Thymus (tissue), 11 donors: ENCODE measurements around the gene CCDC177. TPM values are rescaled to one million over a fixed set of nuclear protein-coding genes. Genes with fewer than 3 reads are reported as not detected.

ENCODE experiments used
- DNase-seq, 9 donors: peaks; one replicate each; pipeline ENCODE4 v3.0.0-alpha.2; 2013; ENCODE audit warnings: low spot score in 9 of 9, low read depth in 6 of 9, missing footprints in 1 of 9
- H3K27ac ChIP-seq, 2 donors: one replicate each; pipeline ENCODE4 v1.5.1; 2013; ENCODE audit warnings: control low read depth in 1 of 2, low read depth in 1 of 2, low read length in 1 of 2, mild to moderate bottlenecking in 1 of 2, moderate library complexity in 1 of 2
- H3K27me3 ChIP-seq, 2 donors: one replicate each; pipeline ENCODE4 v1.5.1; 2013; ENCODE audit warnings: low read length in 1 of 2; ENCODE audit not compliant: control insufficient read depth in 2 of 2, insufficient read depth in 1 of 2
- H3K36me3 ChIP-seq, 2 donors: one replicate each; pipeline ENCODE4 v1.5.1; 2013; ENCODE audit warnings: low read length in 1 of 2, mild to moderate bottlenecking in 1 of 2, moderate library complexity in 1 of 2; ENCODE audit not compliant: control insufficient read depth in 2 of 2, insufficient read depth in 2 of 2
- H3K4me1 ChIP-seq, 2 donors: one replicate each; pipeline ENCODE4 v1.5.1; 2013; ENCODE audit warnings: low read length in 2 of 2; ENCODE audit not compliant: control insufficient read depth in 2 of 2, insufficient read depth in 2 of 2
- H3K4me3 ChIP-seq, 2 donors: one replicate each; pipeline ENCODE4 v1.5.1; 2013; ENCODE audit warnings: low read length in 2 of 2, control low read depth in 1 of 2, mild to moderate bottlenecking in 1 of 2
- H3K9me3 ChIP-seq, 2 donors: one replicate each; pipeline ENCODE4 v1.5.1; 2013; ENCODE audit warnings: low read length in 1 of 2, mild to moderate bottlenecking in 1 of 2; ENCODE audit not compliant: control insufficient read depth in 2 of 2, insufficient read depth in 1 of 2
- WGBS: extraction: QIAGEN DNeasy Blood & Tissue Kit; methylation state at CpG from one replicate; pipeline ENCODE4 v1.1.7; 2013; 5-methylcytosine and 5-hydroxymethylcytosine counted together
- polyA plus RNA-seq: library from polyadenylated mRNA; stranded (reverse); fragments of 200-250 nt; gene quantifications from one replicate; pipeline ENCODE4 v1.2.3, GENCODE V29; 2013
- total RNA-seq: library from RNA; stranded (reverse); fragments of 120-200 nt; gene quantifications from one replicate; pipeline ENCODE4 v1.2.4, GENCODE V29; 2013
- donor health status: healthy.

The CCDC177 gene
- total and polyA plus RNA-seq, 2 donors = 0.02 to 0.05 TPM

DNA sequence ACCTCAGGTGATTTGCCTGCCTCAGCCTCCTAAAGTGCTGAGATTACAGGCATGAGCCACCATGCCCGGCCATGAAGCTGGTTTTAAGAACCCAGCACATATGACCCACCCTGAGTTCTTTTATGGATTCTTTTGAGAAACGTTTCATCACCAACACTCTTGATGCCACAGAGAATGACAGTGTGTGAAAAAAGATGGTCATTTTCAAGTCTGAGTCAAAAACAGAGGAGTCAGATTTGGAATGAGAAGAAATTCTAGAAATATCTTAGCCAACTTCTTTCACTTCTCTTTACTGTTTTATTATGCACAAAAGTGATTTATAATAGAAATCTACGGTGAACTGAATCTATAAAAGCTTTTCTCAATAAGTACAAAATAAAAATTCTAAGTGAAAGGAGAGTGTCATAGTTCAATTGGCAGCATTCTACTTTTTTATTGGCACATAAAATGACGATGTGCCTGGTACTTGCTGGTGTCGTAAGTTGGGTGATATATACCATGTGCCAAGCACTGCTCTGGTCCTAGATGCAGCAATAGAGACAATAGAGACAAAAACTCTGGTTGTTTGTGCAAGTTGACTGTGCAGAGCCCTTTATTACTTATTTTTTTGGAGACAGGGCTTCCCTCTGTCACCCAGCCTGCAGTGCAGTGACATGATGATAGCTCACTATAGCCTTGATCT is 33.9 kb downstream of the CCDC177 start:
- Histone ChIP-seq H3K4me3 (no peak overlapping the region), H3K27me3 (peaks cover 0 to 26% of the 10 kb centered on the region in 2 donors), H3K27ac (no peak overlapping the region), H3K9me3 (no peaks in the 10 kb centered on the region), H3K4me1 (no peaks in the 10 kb centered on the region), H3K36me3 (no peaks in the 10 kb centered on the region)
- no peak for DNase-seq
- 93% methylated on average over 5 of the region's 5 CpGs for WGBS

GRCh38 chr14:69539631-69540410 is 34.9 kb downstream of the CCDC177 start:
- Histone ChIP-seq H3K4me1 (no peaks in the 10 kb centered on the region), H3K4me3 (no peak overlapping the region), H3K9me3 (no peaks in the 10 kb centered on the region), H3K36me3 (no peaks in the 10 kb centered on the region), H3K27ac (no peak overlapping the region), H3K27me3 (peaks cover 0 to 22% of the 10 kb centered on the region in 2 donors)
- WGBS = 89% methylated on average over 6 of the region's 6 CpGs
- no peak for DNase-seq

DNA sequence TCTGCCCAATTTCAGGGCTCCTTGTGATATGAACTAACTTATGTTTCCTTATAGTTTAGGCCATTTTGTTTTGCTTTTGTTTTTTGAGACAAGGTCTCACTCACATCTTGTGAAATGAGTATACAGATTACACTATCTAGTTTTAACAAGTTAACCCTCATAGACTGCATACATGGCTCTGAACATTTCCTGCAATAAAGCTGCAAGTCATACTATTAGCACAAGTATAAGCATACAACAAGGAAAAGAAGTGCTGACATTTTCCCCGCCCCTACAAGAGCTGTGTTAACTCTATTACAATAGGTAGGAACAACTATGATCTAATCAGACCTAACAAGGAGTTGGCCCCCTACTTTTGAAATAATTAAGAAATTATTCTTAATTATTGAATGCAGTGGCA is 35.9 kb downstream of the CCDC177 start:
- Histone ChIP-seq H3K4me1 (no peaks in the 10 kb centered on the region), H3K36me3 (no peaks in the 10 kb centered on the region), H3K4me3 (no peak overlapping the region), H3K9me3 (no peaks in the 10 kb centered on the region), H3K27me3 (peaks cover 0 to 15% of the 10 kb centered on the region in 2 donors), H3K27ac (no peak overlapping the region)
- no peak for DNase-seq
- 97% methylated on average over 1 of the region's 1 CpG for WGBS

DNA sequence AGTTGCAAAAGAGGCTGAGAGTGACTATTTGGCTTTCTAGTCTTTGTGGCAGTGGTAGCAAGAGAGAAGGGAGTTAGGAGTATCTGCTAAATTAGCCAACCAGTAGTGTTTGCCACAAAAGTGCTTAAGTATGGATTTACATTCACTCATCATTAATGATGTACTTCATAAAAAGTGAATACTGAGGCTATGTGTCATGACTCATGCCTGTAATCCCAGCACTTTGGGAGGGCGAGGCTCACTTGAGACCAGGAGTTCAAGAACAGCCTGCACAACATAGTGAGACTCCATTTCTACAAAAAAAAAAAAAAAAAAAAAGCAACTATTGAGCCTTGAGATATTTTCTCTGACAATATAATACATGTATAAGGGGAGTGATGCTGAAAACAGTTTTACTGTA is 36.8 kb downstream of the CCDC177 start:
- no peaks in the 10 kb centered on the region for H3K9me3 ChIP-seq
- H3K4me1 ChIP-seq = no peaks in the 10 kb centered on the region
- no peak for DNase-seq
- no peak overlapping the region for H3K4me3 ChIP-seq
- H3K36me3 ChIP-seq = no peaks in the 10 kb centered on the region
- H3K27ac ChIP-seq = no peak overlapping the region
- H3K27me3 ChIP-seq = peaks cover 0 to 8% of the 10 kb centered on the region in 2 donors
- 98% methylated on average over 1 of the region's 1 CpG for WGBS

DNA sequence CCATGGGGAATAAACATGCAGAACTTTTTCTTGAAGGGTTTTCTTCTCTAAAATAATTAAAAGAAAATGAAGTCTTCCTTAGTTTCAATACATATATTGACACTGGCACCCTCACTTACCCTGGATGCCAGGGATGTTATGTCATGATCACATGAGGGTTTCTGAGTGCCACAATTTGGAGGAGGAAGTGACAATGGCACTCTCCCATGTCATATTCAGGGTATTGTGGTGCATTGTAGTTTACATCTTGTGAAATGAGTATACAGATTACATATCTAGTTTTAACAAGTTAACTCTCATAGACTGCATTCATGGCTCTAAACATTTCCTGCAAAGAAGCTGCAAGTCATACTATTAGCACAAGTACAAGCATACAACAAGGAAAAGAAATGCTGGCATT is 37.7 kb downstream of the CCDC177 start:
- Histone ChIP-seq H3K4me3 (no peak overlapping the region), H3K27me3 (peaks cover 0 to 6% of the 10 kb centered on the region in 2 donors), H3K36me3 (no peaks in the 10 kb centered on the region), H3K4me1 (no peaks in the 10 kb centered on the region), H3K9me3 (no peaks in the 10 kb centered on the region), H3K27ac (no peak overlapping the region)
- DNase-seq = no peak

- H3K4me1 ChIP-seq = no peaks in the 10 kb centered on the region
- H3K27ac ChIP-seq = no peak overlapping the region
- no peak for DNase-seq
- peaks cover 0 to 4% of the 10 kb centered on the region in 2 donors for H3K27me3 ChIP-seq
- no peaks in the 10 kb centered on the region for H3K36me3 ChIP-seq
- H3K9me3 ChIP-seq = no peaks in the 10 kb centered on the region
- no peak overlapping the region for H3K4me3 ChIP-seq
- WGBS = 17% methylated on average over 4 of the region's 4 CpGs
These were observed 39.3 kb downstream of the CCDC177 start for GRCh38 chr14:69535230-69535848.

DNA sequence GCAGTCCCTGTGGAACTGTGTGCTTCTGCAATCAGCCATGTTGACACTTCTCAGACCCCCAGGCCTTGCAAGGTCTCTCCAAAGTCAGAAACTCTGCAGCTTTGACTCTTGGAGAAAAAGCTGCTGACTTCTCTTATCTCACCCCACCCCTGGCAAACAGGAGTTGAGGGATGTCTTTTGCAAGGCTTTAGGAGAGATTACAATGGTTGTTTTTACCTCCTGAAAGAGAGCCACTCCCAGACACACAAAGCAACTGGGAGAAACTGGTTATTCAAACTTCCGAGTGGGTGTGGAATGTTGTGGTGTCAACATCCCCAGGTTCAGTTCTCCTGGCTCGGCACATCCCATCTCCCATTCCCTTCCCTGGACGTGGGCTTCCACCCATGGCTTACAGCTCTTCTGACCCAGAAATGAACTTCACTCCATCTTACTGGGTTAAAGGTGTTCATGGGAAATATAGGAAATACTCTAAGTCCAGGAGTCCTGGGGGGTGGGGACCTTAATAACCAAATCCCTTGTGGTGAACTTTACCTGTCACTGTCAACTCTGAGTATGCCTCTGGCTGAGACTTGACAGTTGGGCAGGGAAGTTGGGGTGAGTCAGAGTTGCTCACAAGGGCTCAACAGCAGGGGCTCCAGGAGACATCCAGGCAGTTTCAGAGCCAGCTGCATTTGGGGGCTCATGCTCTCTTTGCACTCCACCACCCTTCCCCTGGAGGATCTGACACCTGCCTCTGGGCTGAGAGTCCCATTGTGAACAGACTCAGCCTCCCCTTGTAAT is 41.9 kb downstream of the CCDC177 start:
- Histone ChIP-seq H3K27ac (no peak overlapping the region), H3K36me3 (no peaks in the 10 kb centered on the region), H3K4me1 (no peaks in the 10 kb centered on the region), H3K4me3 (no peak overlapping the region), H3K9me3 (no peaks in the 10 kb centered on the region), H3K27me3 (peaks cover 0 to 5% of the 10 kb centered on the region in 2 donors)
- DNase-seq = no peak
- 90% methylated on average over 3 of the region's 3 CpGs for WGBS

GRCh38 chr14:69531135-69531534 is 43.5 kb downstream of the CCDC177 start:
- Histone ChIP-seq H3K36me3 (no peaks in the 10 kb centered on the region), H3K9me3 (no peaks in the 10 kb centered on the region), H3K4me3 (no peak overlapping the region), H3K27me3 (peaks cover 0 to 2% of the 10 kb centered on the region in 2 donors), H3K27ac (no peak overlapping the region), H3K4me1 (no peaks in the 10 kb centered on the region)
- no peak for DNase-seq
- WGBS = 90% methylated on average over 3 of the region's 3 CpGs
